ENCODE data around the gene ZHX3.

ZHX3 gene

DNA sequence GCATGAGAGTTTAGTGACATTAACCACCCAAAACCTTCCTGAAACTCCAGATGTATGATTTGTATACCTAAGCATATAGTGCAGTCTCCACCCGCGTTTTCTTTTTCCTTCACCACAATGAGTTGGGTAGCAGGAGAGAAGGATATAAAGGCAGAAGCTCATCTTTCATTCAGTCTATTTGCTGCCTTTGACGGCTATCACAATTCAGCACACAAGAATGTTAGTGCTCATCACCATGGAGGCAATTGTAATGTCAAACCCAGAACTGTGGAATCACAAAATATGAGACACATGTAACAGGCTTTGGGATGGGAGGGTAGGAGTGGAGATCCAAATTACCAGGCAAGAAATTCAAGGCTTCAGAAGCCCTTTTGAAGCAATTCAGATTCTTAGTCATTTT lies 17.6 kb downstream of the ZHX3 start:
- DNase-seq (ENCODE audit: low read depth): no peak

DNA sequence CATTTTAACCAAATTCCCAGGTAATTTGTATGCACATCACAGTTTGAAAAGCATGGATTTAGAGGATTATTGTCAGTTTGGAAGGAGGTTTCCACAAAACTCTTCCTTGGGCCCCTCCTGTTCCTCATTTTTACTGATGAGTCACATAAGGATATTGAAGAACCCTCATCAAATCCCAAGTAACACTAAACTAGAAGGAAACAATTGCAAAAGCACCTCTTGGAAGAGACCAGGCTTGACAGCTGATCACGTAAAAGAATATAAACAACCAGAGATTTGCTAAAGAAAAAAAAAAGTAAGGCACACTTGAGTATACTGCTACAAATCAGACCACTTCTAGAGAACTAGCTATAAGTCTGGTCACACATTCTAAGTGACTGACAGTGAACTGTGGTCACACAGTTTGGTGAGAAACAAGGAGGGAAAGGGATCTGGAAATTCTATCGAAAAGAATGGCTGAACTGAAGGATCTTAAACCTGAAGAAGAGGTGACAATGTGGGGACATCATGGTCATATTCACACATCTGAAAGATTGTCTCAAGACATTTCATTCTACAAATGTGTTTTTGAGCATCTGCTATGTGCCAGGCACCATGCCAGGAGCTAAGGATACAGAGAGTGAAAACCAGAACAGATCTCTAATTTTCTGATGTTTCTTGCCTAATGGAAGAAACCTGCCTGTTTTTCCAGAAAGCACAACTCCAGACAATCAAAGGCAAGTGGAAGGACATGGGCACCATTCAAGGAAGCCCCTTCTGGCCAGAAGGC lies 24.1 kb downstream of the ZHX3 start:
- DNase-seq (ENCODE audit: low read depth): no peak

DNA sequence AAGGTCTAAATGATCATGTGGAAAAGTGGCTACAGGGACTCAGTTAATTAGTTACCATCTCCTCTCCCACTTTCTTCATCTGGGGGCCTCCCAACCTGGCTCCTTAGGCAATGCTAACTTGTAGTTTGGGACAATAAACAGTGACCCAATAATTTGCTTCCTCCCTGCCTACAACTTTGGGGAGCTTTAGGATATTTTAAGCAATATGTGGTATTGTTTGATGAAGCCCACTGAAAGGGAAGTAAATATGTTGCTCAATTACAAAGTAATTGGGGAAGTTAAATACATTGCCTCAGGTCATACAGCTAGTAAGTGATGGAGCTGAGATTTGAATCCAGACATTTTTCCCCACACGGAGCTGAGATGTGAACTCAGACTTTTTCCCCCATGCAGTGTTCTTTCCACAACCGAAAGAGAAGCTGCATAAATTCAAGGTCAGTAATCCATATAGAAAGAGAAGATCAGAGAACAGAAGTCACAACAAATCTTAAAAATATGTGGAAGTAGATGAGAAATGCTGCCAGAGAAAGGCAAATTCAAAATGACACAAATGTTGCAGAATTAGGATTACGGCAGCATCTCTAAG lies 26.6 kb downstream of the ZHX3 start:
- DNase-seq (ENCODE audit: low read depth): no peak

DNA sequence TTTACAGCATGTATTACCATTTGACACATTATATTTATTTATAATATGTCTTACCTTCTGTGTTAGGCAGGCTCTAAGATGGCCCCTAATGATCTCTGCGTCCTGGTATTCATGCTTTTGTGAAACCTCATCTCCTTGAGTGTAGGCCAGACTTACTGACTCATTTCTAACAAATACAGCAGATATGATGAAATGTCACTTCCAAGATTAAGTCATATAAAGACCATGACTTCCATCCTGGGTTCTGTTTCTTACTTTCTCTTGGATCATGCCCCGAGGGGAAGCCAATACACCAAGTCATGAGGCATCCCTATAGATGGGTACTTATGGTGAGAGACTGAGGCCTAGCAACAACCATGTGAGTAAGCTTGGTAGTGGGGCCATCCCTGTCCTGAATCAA lies 30.2 kb downstream of the ZHX3 start:
- no peak for DNase-seq (ENCODE audit: low read depth)

DNA sequence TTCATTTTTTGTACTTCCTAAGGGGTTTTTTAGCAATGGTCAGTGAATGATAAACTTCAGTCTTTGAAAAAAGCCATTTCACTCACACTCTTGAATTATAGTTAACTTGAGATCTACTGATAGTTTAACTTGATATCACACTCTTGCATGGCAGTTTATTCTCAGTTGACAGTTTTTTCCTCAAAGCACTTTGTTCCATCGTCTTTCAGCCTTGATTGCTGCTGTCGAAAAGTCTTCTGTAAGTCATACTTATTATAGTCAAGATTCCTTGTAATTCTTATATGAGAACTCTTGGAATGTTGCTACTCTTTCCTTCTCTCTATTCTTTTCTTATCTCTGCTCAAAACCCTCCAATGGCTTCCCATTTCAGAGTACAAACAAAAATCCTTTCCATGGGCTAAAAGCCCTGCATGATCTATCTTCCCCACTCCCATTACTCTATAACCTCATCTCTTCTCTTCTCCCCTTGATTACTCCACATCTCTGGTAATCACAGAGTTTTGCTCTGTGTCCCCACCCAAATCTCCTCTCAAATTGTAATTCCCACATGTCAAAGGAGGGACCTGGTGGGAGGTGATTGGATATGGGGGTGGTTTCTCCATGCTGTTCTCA lies 31.2 kb downstream of the ZHX3 start:
- DNase-seq (ENCODE audit: low read depth): no peak

DNA sequence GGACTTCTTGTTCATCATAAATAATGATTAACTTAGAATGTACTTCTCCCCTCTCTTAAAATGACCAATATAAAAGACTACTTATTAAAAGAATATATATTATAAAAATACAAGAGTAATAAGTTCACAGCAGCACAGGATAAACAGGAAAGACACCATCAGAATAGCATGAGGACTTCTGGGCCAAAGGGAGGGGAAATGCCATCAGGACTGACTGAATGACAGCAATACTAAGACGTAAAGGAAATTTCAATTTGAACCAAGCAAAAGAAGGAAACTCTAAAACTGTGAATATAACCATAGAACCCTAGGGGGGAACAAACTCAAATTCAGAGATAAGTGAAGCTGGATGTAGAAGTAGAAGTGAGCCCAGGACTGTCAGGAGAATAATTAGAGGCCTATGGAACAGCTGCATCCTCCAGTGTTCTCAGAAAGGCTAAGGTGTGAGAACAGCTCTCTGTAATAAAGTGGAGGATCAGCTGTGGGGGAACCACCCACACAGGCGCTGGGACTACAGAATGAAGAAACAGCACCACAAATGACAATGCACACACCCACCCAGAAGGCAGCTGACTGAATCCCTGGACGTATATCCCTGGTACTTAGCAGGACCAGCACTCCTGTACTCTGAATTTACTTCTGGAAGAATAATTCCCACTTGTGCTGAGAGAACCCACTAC lies 37.8 kb downstream of the ZHX3 start:
- no peak for DNase-seq (ENCODE audit: low read depth)

DNA sequence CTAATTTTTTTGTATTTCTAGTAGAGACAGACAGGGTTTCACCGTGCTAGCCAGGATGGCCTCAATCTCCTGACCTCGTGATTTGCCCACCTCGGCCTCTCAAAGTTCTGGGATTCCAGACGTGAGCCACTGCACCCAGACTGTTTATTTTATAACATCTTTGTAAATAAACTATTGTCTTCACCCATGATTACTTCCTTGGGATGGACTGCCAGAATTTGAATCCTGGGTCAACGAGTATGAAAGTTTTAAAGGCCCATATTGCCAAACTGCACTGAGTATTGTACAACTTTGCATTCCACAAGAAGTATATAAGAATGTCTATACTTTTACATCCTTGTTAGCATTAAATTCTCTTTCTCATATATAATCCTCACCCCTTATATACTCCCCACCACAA lies 38.6 kb downstream of the ZHX3 start:
- DNase-seq (ENCODE audit: low read depth): no peak

DNA sequence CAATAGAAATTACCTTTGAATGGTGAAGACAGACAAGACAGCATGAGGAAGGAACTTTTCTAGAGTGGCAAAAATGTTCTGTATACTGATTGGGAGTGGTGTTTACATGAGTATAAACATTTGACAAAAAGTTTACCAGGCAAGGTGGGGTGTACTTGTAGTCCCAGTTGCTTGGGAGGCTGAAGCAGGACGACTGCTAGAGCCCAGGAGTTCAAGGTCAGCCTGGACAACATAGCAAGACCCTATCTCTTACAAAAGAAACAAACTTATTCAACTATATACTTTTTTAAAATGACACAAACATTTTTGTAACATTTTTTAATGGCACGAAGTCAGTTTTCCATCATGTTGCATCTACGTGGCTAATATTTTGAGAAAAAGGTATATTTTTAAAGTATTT lies 40.5 kb downstream of the ZHX3 start:
- DNase-seq (ENCODE audit: low read depth): no peak

DNA sequence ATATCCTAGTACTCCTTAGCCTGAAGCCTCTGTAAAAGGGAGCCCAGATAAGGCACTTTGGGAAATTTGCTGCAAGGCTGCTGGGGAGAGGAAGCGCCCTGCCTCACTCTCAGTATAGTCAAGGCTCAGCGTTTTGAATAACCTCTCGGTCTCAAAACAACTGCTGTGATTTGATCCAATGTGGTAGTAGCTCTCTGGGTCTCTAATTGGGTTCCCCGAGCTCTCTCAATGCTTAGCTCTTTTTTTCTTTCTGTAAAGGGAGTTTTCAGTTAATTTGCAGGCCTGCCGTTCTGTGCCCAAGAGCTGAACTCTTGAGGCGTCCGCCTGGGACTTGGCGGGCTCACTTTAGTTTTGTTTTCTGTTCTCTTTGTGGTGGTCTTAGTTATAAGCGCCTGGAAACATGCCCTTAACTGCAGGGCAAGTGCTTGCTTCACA lies 41.2 kb downstream of the ZHX3 start:
- no peak for DNase-seq (ENCODE audit: low read depth)

DNA sequence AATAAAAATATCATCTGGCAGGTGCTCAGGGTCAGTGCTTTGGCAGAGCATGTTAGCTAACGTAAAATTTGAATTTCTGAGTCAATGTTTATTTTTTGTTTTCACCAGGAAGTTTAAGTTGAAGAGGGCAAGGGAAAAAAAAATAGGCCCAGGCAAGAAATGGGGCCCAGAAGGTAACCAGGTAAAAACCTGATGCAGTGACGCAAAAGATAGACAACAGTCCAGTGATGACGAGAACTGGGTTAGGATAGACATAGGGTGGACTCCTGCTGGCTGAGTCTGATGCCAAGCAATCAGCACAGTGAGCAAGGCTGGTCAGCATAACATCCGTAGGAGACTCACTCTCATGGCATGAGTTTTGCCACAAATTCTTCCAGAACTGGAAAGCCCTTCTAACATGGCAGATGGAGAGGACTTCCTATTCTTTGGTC lies 42.2 kb downstream of the ZHX3 start:
- no peak for DNase-seq (ENCODE audit: low read depth)

DNA sequence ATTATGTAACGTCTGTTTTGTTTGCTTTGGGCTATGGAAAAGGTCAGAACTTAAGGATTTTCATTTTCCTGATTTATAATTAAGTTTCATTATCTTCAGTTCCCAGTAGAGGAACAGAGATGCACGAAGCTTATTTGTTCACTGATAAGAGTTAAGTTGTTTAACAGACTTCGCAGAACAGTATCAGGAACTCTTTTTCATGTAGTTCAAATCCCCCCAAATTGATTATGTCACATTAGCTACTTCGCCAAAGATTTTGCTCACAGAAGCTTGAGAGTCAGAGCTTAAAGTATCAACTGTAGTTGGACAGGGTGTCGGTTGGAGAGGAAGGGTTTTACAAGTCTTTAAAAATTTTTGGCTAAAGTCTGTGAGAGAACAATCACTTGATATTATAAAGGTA lies 43.4 kb downstream of the ZHX3 start:
- DNase-seq (ENCODE audit: low read depth): no peak

DNA sequence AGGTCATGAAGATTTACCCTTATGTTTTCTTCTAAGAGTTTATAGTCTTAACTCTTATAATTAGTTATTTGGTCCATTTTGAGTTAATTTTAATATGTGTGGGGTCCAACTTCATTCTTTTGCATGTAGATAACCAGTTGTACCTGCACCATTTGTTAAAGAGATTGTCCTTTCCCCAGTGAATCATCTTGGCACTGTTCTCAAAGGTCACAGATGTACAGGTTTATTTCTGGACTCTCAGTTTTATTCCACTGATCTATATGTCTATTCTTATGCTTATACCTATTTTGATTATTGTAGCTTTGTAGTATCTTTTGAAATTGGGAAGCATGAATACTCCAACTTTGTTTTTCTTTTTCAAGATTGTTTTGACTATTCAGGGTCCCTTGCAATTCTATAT lies 44.1 kb downstream of the ZHX3 start:
- no peak for DNase-seq (ENCODE audit: low read depth)

DNA sequence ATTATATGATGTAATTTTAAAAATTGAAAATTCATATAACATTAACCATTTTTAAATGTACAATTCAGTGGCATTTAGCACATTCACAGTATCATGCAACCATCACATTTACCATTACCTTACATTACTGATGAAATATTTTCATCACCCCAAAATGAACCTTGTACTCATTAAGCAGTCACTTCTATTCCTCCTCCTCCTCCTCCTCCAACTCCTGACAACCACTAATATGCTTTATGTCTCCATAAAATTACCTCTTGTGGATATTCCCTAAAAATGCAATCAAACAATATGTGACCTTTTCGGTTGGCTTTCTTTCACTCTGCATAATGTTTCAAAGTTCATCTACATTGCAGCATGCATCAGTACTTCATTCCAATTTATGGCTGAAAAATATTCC lies 45.2 kb downstream of the ZHX3 start:
- no peak for DNase-seq (ENCODE audit: low read depth)

DNA sequence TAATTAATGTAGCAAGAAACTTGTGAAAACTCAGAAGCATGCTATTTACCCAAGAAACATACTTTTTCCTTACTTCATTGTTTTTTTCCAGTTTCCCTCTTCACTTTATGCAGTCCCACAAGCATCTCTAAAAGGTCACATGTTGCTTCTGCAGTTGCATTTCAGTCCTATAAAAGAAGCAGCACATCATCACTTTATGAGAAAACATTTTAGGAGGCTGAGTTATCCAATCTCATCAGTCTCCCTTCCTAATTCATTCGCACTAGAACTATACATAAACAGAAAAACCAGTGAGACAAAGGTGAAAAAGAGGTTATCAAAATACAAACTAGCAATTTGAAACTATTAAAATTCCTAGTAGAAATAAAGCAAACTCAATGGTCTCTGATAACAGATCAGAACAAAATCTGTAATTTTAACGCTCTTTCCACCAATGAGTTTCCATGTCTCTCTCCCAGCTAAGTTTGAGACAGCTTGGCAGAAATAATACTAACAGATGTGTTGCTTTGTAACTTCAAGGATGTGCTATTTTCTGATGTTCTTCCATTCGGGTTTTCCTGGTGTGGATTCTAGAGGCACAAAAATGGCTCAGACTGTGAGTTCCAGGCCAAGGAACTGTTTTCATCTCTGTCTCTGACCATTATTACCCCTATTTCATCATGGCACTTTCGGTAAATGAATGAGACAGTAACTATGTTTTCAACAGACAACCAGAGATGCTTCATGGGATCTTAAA lies 48.4 kb downstream of the ZHX3 start:
- no peak for DNase-seq (ENCODE audit: low read depth)

DNA sequence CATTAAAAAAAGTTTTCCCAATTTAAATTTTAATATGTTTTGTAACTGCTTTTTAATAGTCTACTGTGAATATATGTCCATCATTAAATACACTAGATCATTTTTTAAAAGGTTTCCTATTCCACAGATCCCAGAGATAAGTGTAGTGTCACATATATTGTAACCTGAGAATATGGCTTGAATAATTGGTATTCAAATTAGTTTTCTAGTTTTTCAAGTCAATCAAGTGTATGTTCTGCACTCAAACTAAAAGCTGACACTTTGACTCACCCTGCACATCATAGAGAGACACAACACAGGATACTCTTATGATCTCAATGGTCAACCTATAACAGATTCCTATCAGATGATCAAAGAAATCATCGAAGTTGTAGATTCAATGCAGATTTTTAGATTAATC lies 49.1 kb downstream of the ZHX3 start:
- DNase-seq (ENCODE audit: low read depth): no peak

DNA sequence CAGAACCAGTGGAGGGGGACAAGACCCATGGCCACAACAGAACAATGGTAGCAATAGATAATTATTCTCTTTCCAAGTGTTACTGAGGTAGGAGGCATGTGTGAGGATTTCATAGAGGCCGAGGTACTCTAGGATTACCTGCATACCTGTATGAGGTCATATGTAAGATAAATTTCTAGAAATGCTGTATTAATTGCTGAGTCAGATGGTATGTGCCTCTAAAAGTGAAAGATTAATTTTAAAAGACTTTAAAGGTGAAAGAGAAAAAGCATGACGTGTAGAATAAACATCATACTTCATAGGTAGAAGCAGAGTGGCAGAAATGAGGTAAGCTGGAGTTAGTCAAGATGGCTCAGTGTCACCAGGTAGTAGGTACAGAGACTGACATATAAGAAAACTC lies 51.6 kb downstream of the ZHX3 start:
- no peak for DNase-seq (ENCODE audit: low read depth)

DNA sequence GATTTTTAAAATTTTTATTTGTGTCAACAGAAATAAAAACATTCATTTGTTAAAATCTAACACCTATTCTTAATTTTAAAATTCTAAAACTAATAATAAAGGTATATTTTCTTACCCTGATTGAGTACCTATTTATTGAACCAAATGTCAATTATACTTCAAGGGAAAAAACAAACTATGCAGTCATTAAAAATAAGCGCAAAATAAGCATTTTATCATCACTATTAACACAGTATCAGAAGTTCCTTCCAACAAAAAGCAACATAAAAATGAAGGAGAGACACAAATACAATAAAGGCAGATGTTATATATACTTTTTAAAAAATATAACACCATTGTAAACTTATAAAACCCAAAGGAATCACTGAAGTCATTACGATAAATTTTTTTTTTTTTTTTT lies 52.7 kb downstream of the ZHX3 start:
- DNase-seq (ENCODE audit: low read depth): no peak

DNA sequence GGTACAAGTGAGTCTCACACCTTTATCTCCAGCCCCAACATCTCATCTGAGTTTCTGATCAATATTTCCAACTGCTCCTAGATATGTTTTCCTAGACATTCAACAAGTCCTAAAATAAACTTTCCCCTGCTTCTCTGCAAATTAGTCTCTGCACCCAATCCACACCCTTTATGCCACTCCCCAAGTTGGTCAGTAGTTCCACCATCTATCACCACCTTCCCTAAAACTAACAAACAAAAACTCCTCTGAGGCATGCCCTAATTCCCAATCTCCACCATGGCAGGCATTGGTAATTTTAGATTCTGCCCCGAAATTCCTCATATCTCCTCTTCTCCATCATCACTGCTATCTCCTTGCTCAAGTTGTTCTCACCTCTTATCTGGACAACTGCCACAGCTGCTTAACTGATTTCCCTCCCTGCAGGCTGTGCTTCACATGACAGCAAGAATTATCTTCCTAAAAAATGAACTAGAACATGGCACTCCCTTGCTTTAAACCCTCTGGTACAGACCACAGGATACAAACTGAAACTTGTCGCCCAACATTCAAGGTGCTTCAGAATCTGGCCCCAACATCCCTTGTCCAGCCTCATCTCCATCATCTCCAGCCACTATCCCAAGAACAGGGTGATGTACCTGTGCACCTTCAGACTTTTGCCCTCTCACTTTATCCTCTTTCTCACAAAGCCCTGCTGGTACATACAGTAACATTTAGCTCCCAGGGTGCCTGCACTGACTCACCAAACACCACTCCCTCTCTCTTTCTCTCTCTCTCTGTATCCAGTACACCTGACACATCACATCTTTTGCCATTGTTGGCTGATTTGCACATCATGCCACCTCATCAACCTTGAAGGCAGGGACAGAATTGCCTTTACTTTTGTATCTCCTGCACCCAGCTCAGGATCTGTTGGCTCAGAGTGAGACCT lies 55.5 kb downstream of the ZHX3 start:
- DNase-seq (ENCODE audit: low read depth): no peak

DNA sequence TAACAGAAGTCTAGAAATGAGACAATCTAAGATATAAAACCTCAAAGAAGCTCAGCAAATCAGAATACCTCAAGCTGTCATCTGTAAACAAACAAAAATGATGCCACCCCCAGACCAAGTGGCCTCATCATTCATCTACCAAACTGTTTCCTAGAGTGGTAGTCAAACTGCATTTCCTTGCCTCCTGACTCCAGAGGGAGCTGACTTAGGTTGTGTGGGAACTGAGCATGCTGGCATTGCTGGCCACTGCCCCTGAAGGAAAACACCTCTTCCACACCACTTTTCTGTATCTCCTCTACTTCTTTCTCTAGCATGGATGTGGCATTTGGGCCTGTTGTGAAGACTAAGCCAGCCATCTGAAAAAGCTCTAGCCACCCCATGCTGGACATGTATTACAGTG lies 56.3 kb downstream of the ZHX3 start:
- no peak for DNase-seq (ENCODE audit: low read depth)

DNA sequence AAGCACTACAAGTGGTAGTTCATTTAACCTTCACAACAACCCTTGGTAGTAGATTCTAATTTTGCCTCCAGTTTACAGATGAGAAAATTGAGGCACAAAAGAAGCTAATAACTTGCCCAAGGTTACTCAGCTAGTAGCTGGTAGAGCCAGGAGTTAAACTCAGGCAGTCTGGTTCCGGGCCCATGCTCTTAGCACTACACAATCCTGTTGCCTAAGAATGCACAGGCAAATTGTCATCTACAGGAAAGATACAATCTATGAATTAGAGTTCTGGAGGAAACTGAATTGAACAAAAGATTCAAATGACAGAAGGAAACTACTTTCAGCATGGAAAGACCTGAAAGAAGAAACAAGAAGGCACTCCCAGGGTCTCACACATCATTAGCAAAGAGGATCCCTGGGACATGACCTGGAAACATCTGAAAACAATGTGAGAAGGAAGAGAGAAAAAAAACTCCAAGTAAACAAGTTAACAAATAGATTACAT lies 56.8 kb downstream of the ZHX3 start:
- DNase-seq (ENCODE audit: low read depth): no peak

DNA sequence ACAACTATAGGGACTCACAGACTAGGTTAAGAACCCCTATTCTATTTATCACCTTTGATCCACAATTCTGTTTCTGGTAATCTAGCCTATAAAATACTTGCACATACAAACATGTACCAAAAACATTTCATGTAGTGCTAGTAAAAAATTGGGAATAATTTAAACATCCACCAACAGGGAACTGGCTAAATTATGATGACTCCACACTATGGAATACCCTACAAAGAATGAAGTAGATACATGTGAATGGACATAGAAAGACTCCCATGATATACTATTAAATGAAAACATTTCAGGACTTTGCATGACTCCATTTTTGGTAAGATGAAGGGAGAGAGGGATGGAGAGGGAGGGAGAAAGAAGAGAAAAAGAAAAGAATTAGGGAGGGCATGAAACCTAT lies 58.2 kb downstream of the ZHX3 start:
- DNase-seq (ENCODE audit: low read depth): no peak

All from activated T-cell treated with anti-CD3 and anti-CD28 coated beads for 48 hours (primary cell).